Nasal cavity respiratory epithelium epithelial cell of viscerocranial mucosa (primary cell): Measurements from ENCODE around the gene SPEG. TPM values are rescaled to one million over a fixed set of nuclear protein-coding genes. Genes with fewer than 3 reads are reported as not detected.

Source experiments
- total RNA-seq: library from RNA; depleted of rRNA; stranded (reverse); fragments of >200 nt; gene quantifications from 2 replicates; pipeline ENCODE4 v1.2.3, GENCODE V29; 2014

The SPEG gene
- total RNA-seq: 4.1 and 9.6 TPM in 2 replicates

GRCh38 chr2:219434718-219435525 lies at the start of gene SPEG:
Gene SPEG (plus strand): TSS chr2:219434843. CDS start chr2:219434978, 135 bp downstream.

DNA sequence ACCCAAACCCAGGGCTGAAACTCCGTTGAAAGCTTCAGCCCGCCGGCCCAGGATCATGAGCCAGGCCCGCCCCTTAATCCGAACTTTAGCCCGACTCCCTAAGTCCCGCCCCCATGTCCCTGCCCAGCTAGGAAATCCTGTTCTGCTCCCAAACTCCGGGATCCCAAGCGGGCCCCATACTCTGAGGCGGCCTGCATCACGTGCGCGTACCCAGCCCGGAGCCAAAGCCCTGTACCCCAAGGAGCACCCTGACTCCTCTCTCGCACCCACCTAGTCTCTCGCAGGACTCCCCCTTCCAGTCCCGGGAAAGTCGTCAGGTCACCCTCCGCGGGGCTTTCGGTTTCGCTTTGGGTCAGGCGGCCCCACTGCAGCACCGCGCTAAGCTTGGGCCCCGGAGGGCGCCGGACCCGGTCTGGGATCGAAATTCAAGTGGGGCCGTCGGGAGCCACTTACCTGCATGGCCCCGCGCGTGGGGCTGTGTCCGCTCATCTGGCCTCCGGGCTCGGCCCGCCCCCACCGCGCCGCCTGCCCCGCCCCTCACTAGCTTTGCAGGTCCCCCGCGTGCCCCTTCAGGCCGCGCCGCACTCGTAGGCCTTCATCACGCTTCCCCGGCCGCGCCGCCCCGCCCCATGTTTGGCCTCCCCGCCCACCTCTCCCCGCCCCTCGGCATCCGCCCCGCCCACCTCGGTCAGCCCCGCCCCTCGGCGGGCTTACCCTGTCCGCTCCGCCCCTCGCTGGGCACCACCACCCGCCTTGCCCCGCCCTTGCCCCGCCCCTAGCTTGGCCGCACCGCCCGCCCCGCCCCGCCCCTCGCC lies 47.1 kb upstream of the SPEG start, which contains the start of gene DNPEP:
DNPEP (minus strand) TSS at position 607 of the 815 bp plus-strand sequence; CDS start at position 489, 118 bp downstream.

DNA sequence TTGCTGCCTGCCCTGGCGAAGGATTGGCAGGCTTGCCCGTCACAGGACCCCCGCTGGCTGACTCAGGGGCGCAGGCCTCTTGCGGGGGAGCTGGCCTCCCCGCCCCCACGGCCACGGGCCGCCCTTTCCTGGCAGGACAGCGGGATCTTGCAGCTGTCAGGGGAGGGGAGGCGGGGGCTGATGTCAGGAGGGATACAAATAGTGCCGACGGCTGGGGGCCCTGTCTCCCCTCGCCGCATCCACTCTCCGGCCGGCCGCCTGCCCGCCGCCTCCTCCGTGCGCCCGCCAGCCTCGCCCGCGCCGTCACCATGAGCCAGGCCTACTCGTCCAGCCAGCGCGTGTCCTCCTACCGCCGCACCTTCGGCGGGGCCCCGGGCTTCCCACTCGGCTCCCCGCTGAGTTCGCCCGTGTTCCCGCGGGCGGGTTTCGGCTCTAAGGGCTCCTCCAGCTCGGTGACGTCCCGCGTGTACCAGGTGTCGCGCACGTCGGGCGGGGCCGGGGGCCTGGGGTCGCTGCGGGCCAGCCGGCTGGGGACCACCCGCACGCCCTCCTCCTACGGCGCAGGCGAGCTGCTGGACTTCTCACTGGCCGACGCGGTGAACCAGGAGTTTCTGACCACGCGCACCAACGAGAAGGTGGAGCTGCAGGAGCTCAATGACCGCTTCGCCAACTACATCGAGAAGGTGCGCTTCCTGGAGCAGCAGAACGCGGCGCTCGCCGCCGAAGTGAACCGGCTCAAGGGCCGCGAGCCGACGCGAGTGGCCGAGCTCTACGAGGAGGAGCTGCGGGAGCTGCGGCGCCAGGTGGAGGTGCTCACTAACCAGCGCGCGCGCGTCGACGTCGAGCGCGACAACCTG lies 16.3 kb upstream of the SPEG start, which contains the start of gene DES:
DES (plus strand) TSS at position 223 of the 857 bp plus-strand sequence; CDS start at position 309, 86 bp downstream.

GRCh38 chr2:219498280-219499057 lies 63.8 kb downstream of the SPEG start, which contains the start of gene GMPPA:
Gene GMPPA (plus strand): TSS chr2:219498891. CDS start chr2:219499976, 1,085 bp downstream.

GRCh38 chr2:219514196-219514761 lies 79.6 kb downstream of the SPEG start, which contains the start of gene ASIC4:
Gene ASIC4 (plus strand): TSS chr2:219514482. CDS start chr2:219514725, 243 bp downstream.

GRCh38 chr2:219543596-219544358 lies 109.1 kb downstream of the SPEG start, which contains the start of the genes CHPF and TMEM198:
Gene CHPF (minus strand): TSS chr2:219543809. CDS start chr2:219543538, 271 bp downstream.
Gene TMEM198 (plus strand): TSS chr2:219544028. CDS start chr2:219544728, 700 bp downstream.

Other genes starting within 250 kb of the SPEG start
- 23.3 and 62.2 TPM in 2 replicates for gene ZFAND2B, start 228.1 kb upstream of the SPEG start, total RNA-seq
- 24.3 and 37.1 TPM in 2 replicates for gene ABCB6, start 215.9 kb upstream of the SPEG start, total RNA-seq
- gene ATG9A, start 205.2 kb upstream of the SPEG start, total RNA-seq: 33.2 and 69.6 TPM in 2 replicates
- gene ANKZF1, start 205.0 kb upstream of the SPEG start, total RNA-seq: 49.1 and 49.6 TPM in 2 replicates
- gene GLB1L, start 189.4 kb upstream of the SPEG start, total RNA-seq: 3.8 and 4.4 TPM in 2 replicates
- gene STK16, start 189.4 kb upstream of the SPEG start, total RNA-seq: 25.3 and 32.8 TPM in 2 replicates
- not detected in 2 replicates for gene TUBA4B, start 181.6 kb upstream of the SPEG start, total RNA-seq
- 45.5 and 70.4 TPM in 2 replicates for gene TUBA4A, start 180.9 kb upstream of the SPEG start, total RNA-seq
- 39.0 and 83.7 TPM in 2 replicates for gene DNAJB2, start 155.5 kb upstream of the SPEG start, total RNA-seq
- gene PTPRN, start 125.4 kb upstream of the SPEG start, total RNA-seq: not detected in 2 replicates
- not detected in 2 replicates for gene RESP18, start 102.1 kb upstream of the SPEG start, total RNA-seq
- gene DNPEP, start 46.9 kb upstream of the SPEG start, total RNA-seq: 50.6 and 59.5 TPM in 2 replicates
- not detected in 2 replicates for gene DES, start 16.5 kb upstream of the SPEG start, total RNA-seq
- gene GMPPA, start 64.0 kb downstream of the SPEG start, total RNA-seq: 26.6 and 49.6 TPM in 2 replicates
- gene ASIC4, start 79.6 kb downstream of the SPEG start, total RNA-seq: 0.34 TPM in 1 of 2 replicates, not detected in the other
- 145 and 201 TPM in 2 replicates for gene CHPF, start 109.0 kb downstream of the SPEG start, total RNA-seq
- gene TMEM198, start 109.2 kb downstream of the SPEG start, total RNA-seq: 0.34 and 0.36 TPM in 2 replicates
- gene OBSL1, start 136.7 kb downstream of the SPEG start, total RNA-seq: 8.9 and 27.7 TPM in 2 replicates
- gene INHA, start 137.5 kb downstream of the SPEG start, total RNA-seq: under 0.01 and 0.36 TPM in 2 replicates
- gene STK11IP, start 163.0 kb downstream of the SPEG start, total RNA-seq: 14.2 and 15.4 TPM in 2 replicates
- gene SLC4A3, start 192.8 kb downstream of the SPEG start, total RNA-seq: 1.7 and 6.9 TPM in 2 replicates